A549 (cell line): ENCODE measurements around the gene NLGN4Y. TPM values are rescaled to one million over a fixed set of nuclear protein-coding genes. Genes with fewer than 3 reads are reported as not detected.
"Not testable (repeated sequence)": the region's sequence is repeated elsewhere in the genome, so short reads cannot be mapped to it uniquely, and the experiment has no call there.

Experiments used
- ATAC-seq, 2 experiments: fragments of 200-7000 bp in 1 of 2; fragments of >200 bp in 1 of 2; cut with Nextera tagmentation in 1 of 2; cut with Tn5 transposase in 1 of 2; 3 replicates each; pipeline versions ENCODE4 v1.8.0 to v1.9.1; 2018 to 2020; ENCODE audit warnings: mild to moderate bottlenecking in 1 of 2, moderate library complexity in 1 of 2
- CTCF ChIA-PET: fragments of 300-600 bp; sonication (Branson Sonifier 250); formaldehyde crosslinking; extraction: SDS; loops from one replicate; lab custom pipeline; 2021; ENCODE audit warnings: antibody characterized with exemption, inconsistent platforms; lab: Yijun Ruan, JAX
- POLR2A ChIA-PET: fragments of 350-600 bp; formaldehyde crosslinking; extraction: SDS; loops from one replicate; lab custom pipeline; 2021; ENCODE audit warnings: antibody characterized with exemption, inconsistent platforms; lab: Yijun Ruan, JAX
- DNase-seq, 2 experiments: peaks; one replicate each; pipeline versions ENCODE4 v3.0.0 to v3.0.0-alpha.2; 2011 to 2016; ENCODE audit warnings: low read depth in 1 of 2, low spot score in 1 of 2
- FAIRE-seq: peaks from 2 replicates; lab custom pipeline; 2011; peaks lifted over from hg19 to GRCh38; lab: Jason Lieb, UNC
- H3K27ac ChIP-seq, 2 experiments: fragments of >200 bp; sonication (Bioruptor Twin); formaldehyde crosslinking; 3 replicates each; pipeline ENCODE4 v1.5.1; 2016 to 2017
- H3K4me1 ChIP-seq: fragments of >200 bp; sonication (Bioruptor Twin); formaldehyde crosslinking; 3 replicates; pipeline ENCODE4 v1.6.1; 2016
- H3K4me2 ChIP-seq: fragments of >200 bp; sonication (Bioruptor Twin); formaldehyde crosslinking; 3 replicates; pipeline ENCODE4 v1.6.1; 2016
- H3K4me3 ChIP-seq: fragments of >200 bp; sonication (Bioruptor Twin); formaldehyde crosslinking; 3 replicates; pipeline ENCODE4 v1.5.1; 2016
- H3K9me3 ChIP-seq: fragments of >200 bp; sonication (Bioruptor Twin); formaldehyde crosslinking; 3 replicates; pipeline ENCODE4 v1.6.1; 2016
- CEBPB ChIP-seq, 2 experiments: fragments of >200 bp in 1 of 2; sonication (Bioruptor Twin) in 1 of 2; formaldehyde crosslinking in 1 of 2; IDR thresholded peaks; 2 replicates each; pipeline ENCODE4 v1.6.1; 2012 to 2016
- E2F6 ChIP-seq: IDR thresholded peaks from 2 replicates; pipeline ENCODE4 v1.6.1; 2012; ENCODE audit warnings: low read depth, borderline replicate concordance
- EHF ChIP-seq: fragments of 250-450 bp; sonication (Bioruptor Pico); IDR thresholded peaks from 2 replicates; pipeline ENCODE4 v1.5.0; 2020; ENCODE audit warnings: mild to moderate bottlenecking
- HDAC2 ChIP-seq: fragments of 200-600 bp; sonication (generic); IDR thresholded peaks from 2 replicates; pipeline ENCODE4 v1.6.1; 2016
- HES2 ChIP-seq: fragments of >200 bp; sonication (Bioruptor Twin); formaldehyde crosslinking; IDR thresholded peaks from 2 replicates; pipeline ENCODE4 v1.6.1; 2016
- JUNB ChIP-seq: fragments of >200 bp; sonication (Bioruptor Twin); formaldehyde crosslinking; IDR thresholded peaks from 2 replicates; pipeline ENCODE4 v1.6.1; 2016
- KDM1A ChIP-seq: fragments of 200-600 bp; sonication (generic); IDR thresholded peaks from 2 replicates; pipeline ENCODE4 v1.6.1; 2016; ENCODE audit warnings: low read depth, mild to moderate bottlenecking
- MAFK ChIP-seq: fragments of 450-650 bp; IDR thresholded peaks from 2 replicates; pipeline ENCODE4 v1.6.1; 2014; ENCODE audit not compliant: partially characterized antibody
- PBX3 ChIP-seq: IDR thresholded peaks from 2 replicates; pipeline ENCODE4 v1.6.1; 2012
- POLR2AphosphoS2 ChIP-seq: conservative IDR thresholded peaks from 2 replicates; pipeline ENCODE4 v1.6.1; 2012; ENCODE audit warnings: low read length, improper control_type of control experiment, inconsistent platforms
- RCOR1 ChIP-seq: fragments of 150-350 bp; IDR thresholded peaks from 2 replicates; pipeline ENCODE4 v1.6.1; 2014; ENCODE audit warnings: antibody characterized with exemption, low read length, low read depth
- SREBF2 ChIP-seq: fragments of 450-650 bp; IDR thresholded peaks from 2 replicates; pipeline ENCODE4 v1.6.1; 2014; ENCODE audit warnings: mild to moderate bottlenecking, moderate library complexity
- TFCP2L1 ChIP-seq: fragments of 250-450 bp; sonication (Bioruptor Pico); IDR thresholded peaks from 2 replicates; pipeline ENCODE4 v1.5.0; 2021; ENCODE audit warnings: mild to moderate bottlenecking
- ZFP36 ChIP-seq: fragments of 450-650 bp; IDR thresholded peaks from 2 replicates; pipeline ENCODE4 v1.6.1; 2014; ENCODE audit warnings: borderline replicate concordance; ENCODE audit not compliant: partially characterized antibody
- ZSCAN20 ChIP-seq: fragments of 250-450 bp; sonication (Bioruptor Pico); IDR thresholded peaks from 2 replicates; pipeline ENCODE4 v1.8.0; 2022; ENCODE audit warnings: mild to moderate bottlenecking, moderate library complexity
- WGBS: methylation state at CpG from one replicate; pipeline ENCODE4 v1.1.6; 2017; ENCODE audit errors: missing lambda C conversion rate; 5-methylcytosine and 5-hydroxymethylcytosine counted together
- polyA plus RNA-seq, 4 experiments: library from polyadenylated mRNA; depleted of rRNA in 3 of 4; stranded (reverse); fragments of >200 nt; fragmentation: RNase III in 1 of 4; extraction: RNeasy Plus Mini Kit Qiagen cat#74134 plus additional on column Dnase treatment in 1 of 4; gene quantifications; 2 replicates in 3 of 4; 3 replicates in 1 of 4; pipeline ENCODE4 v1.2.3, GENCODE V29; 2011 to 2017

The NLGN4Y gene
- polyA plus RNA-seq, 2 of the 4 experiments (the other 2 are of a cell fraction) = 4.1 to 12.8 TPM

GRCh38 chrY:14850734-14851133 lies 326.4 kb downstream of the NLGN4Y start:
- DNase-seq = peak in 1 of 2 experiments; percentile 6
- no peak for TF ChIP-seq JUNB
- TF ChIP-seq HES2 = peak; percentile 72; the same call in 1 of the 2 replicates
- no peak for TF ChIP-seq ZSCAN20 (CRISPR knock-in tag)
- TF ChIP-seq CEBPB (IDR thresholded peaks at IDR 0.05) = peak; percentile 78 to 81
- TF ChIP-seq E2F6 = no peak
- no peak for TF ChIP-seq KDM1A
- FAIRE-seq = no peak
- H3K27ac ChIP-seq = no peak overlapping the region
- ChIA-PET CTCF (no interaction called here), POLR2A (no interaction called here)
- no peak for ATAC-seq
- H3K4me3 ChIP-seq = no peak overlapping the region
- 0% methylated on average over 1 of the region's 1 CpG for WGBS
- no peaks in the 10 kb centered on the region for H3K4me1 ChIP-seq
- H3K4me2 ChIP-seq = no peak overlapping the region
- no peaks in the 10 kb centered on the region for H3K9me3 ChIP-seq

- CTCF ChIA-PET = no interaction called here
- no peak overlapping the region for H3K27ac ChIP-seq
- H3K4me2 ChIP-seq = no peak overlapping the region
- no peak overlapping the region for H3K4me3 ChIP-seq
- POLR2A ChIA-PET = no interaction called here
- no peak for DNase-seq
- no peak for FAIRE-seq
- no peaks in the 10 kb centered on the region for H3K9me3 ChIP-seq
- TF ChIP-seq PBX3 (no peak), SREBF2 (no peak), TFCP2L1 (CRISPR knock-in tag) (no peak), POLR2AphosphoS2 (no peak), ZFP36 (no peak), CEBPB (IDR thresholded peaks at IDR 0.05) (no peak), HES2 (no peak), MAFK (no peak), EHF (CRISPR knock-in tag) (no peak), HDAC2 (no peak)
- TF ChIP-seq, all 56 proteins: peak for 0
- ATAC-seq = no peak
- H3K4me1 ChIP-seq = no peaks in the 10 kb centered on the region
These were observed 336.1 kb downstream of the NLGN4Y start for GRCh38 chrY:14860448-14860847.

GRCh38 chrY:14861033-14861432 lies 336.7 kb downstream of the NLGN4Y start:
- H3K27ac ChIP-seq, DNase-seq, ATAC-seq, H3K9me3 ChIP-seq, FAIRE-seq, H3K4me3 ChIP-seq, CTCF ChIA-PET, H3K4me2 ChIP-seq, POLR2A ChIA-PET, H3K4me1 ChIP-seq: not testable (repeated sequence)
- WGBS = 53% methylated on average over 8 of the region's 8 CpGs

- WGBS = 0% methylated on average over 2 of the region's 2 CpGs
- POLR2A ChIA-PET = no interaction called here
These were observed 347.6 kb downstream of the NLGN4Y start for GRCh38 chrY:14871971-14872370.

More at GRCh38 chrY:14871971-14872370, 347.6 kb downstream of the NLGN4Y start:
- CTCF ChIA-PET = no interaction called here
- DNase-seq = no peak
- TF ChIP-seq MAFK = no peak
- no peak for TF ChIP-seq RCOR1
- ATAC-seq = no peak
- Histone ChIP-seq H3K9me3 (no peaks in the 10 kb centered on the region), H3K4me1 (no peaks in the 10 kb centered on the region), H3K4me2 (no peak overlapping the region), H3K4me3 (no peak overlapping the region), H3K27ac (no peak overlapping the region)
- FAIRE-seq = no peak
